WTC11 (cell line): Measurements from ENCODE around the gene ARHGAP19.

Experiments used
- FOXK1 ChIP-seq: sonication (generic); formaldehyde crosslinking; IDR thresholded peaks from 2 replicates; pipeline ENCODE4 v1.8.0; 2022; ENCODE audit warnings: mild to moderate bottlenecking, moderate library complexity, missing genetic modification reagents
- NFE2L1 ChIP-seq: sonication (generic); formaldehyde crosslinking; IDR thresholded peaks from 2 replicates; pipeline ENCODE4 v1.8.1; 2023; ENCODE audit warnings: missing genetic modification reagents
- NR1H2 ChIP-seq: sonication (generic); formaldehyde crosslinking; IDR thresholded peaks from 2 replicates; pipeline ENCODE4 v1.9.0; 2021; ENCODE audit warnings: mild to moderate bottlenecking, moderate library complexity, missing genetic modification reagents
- SMAD3 ChIP-seq: sonication (generic); formaldehyde crosslinking; IDR thresholded peaks from 2 replicates; pipeline ENCODE4 v1.8.0; 2022; ENCODE audit warnings: missing genetic modification reagents, mild to moderate bottlenecking, borderline replicate concordance
- SP1 ChIP-seq: sonication (generic); formaldehyde crosslinking; conservative IDR thresholded peaks from 2 replicates; pipeline ENCODE4 v1.8.1; 2022; ENCODE audit warnings: missing genetic modification reagents
- TEAD4 ChIP-seq: sonication (generic); formaldehyde crosslinking; IDR thresholded peaks from 2 replicates; pipeline ENCODE4 v1.8.0; 2022; ENCODE audit warnings: mild to moderate bottlenecking, missing genetic modification reagents
- TF ChIP-seq, protein P1 (sequence below): fragments of 200-600 bp; IDR thresholded peaks from 2 replicates; pipeline ENCODE4 v1.8.0; 2022; ENCODE audit warnings: antibody characterized with exemption
- TF ChIP-seq, protein P2 (sequence below): sonication (generic); formaldehyde crosslinking; conservative IDR thresholded peaks from 2 replicates; pipeline ENCODE4 v1.8.1; 2022; ENCODE audit warnings: mild to moderate bottlenecking, missing genetic modification reagents
- TF ChIP-seq, protein P3 (sequence below): sonication (generic); formaldehyde crosslinking; IDR thresholded peaks from 2 replicates; pipeline ENCODE4 v1.8.0; 2022; ENCODE audit warnings: mild to moderate bottlenecking, missing genetic modification reagents
- TF ChIP-seq, protein P4 (sequence below): sonication (generic); formaldehyde crosslinking; IDR thresholded peaks from 2 replicates; pipeline ENCODE4 v1.8.1; 2023; ENCODE audit warnings: mild to moderate bottlenecking, missing genetic modification reagents, moderate library complexity
- TF ChIP-seq, protein P5 (sequence below): sonication (generic); formaldehyde crosslinking; IDR thresholded peaks from 2 replicates; pipeline ENCODE4 v1.8.1; 2022; ENCODE audit warnings: mild to moderate bottlenecking, moderate library complexity, missing genetic modification reagents
- TF ChIP-seq, protein P6 (sequence below): sonication (generic); formaldehyde crosslinking; IDR thresholded peaks from 2 replicates; pipeline ENCODE4 v1.8.1; 2023; ENCODE audit warnings: mild to moderate bottlenecking, missing genetic modification reagents, moderate library complexity

DNA sequence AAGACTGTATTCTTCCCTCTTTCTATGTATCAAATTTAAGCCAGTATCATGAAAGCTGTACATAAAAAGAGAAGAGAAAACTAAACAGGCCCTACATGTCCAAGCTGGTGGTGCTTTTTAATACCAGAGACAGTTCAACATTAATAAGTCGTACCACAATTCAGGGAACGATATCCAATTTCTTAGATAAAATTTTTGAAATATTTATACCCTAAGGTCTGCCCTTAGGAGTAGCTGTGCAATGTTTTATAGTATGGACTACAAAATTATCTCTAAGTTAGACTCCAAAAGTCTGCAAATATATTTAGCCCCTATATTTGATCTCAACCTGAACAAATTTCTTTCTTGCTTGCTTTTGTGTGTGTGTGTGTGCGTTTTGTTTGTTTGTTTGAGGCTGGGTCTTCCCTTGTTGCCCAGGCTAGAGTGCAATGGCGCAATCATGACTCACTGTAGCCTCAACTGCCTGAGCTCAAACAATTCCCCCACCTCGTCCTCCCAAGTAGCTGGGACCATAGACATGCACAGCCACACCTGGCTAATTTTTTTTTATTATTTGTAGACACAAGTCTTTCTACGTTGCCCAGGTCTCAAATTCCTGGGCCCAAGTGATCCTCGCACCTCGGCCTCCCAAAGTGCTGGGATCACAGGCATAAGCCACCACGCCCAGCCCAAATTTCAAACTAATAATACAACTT lies 13.2 kb downstream of the ARHGAP19 start:
- TF ChIP-seq, protein P1, sequence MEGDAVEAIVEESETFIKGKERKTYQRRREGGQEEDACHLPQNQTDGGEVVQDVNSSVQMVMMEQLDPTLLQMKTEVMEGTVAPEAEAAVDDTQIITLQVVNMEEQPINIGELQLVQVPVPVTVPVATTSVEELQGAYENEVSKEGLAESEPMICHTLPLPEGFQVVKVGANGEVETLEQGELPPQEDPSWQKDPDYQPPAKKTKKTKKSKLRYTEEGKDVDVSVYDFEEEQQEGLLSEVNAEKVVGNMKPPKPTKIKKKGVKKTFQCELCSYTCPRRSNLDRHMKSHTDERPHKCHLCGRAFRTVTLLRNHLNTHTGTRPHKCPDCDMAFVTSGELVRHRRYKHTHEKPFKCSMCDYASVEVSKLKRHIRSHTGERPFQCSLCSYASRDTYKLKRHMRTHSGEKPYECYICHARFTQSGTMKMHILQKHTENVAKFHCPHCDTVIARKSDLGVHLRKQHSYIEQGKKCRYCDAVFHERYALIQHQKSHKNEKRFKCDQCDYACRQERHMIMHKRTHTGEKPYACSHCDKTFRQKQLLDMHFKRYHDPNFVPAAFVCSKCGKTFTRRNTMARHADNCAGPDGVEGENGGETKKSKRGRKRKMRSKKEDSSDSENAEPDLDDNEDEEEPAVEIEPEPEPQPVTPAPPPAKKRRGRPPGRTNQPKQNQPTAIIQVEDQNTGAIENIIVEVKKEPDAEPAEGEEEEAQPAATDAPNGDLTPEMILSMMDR = no peak
- TF ChIP-seq SP1 (CRISPR knock-in tag) (no peak), FOXK1 (CRISPR knock-in tag) (no peak), SMAD3 (CRISPR knock-in tag) (no peak), NFE2L1 (CRISPR knock-in tag) (no peak), NR1H2 (CRISPR knock-in tag) (no peak), TEAD4 (CRISPR knock-in tag) (no peak)
- TF ChIP-seq, protein P2, sequence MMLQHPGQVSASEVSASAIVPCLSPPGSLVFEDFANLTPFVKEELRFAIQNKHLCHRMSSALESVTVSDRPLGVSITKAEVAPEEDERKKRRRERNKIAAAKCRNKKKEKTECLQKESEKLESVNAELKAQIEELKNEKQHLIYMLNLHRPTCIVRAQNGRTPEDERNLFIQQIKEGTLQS (CRISPR knock-in tag) = no peak
- TF ChIP-seq, protein P3, sequence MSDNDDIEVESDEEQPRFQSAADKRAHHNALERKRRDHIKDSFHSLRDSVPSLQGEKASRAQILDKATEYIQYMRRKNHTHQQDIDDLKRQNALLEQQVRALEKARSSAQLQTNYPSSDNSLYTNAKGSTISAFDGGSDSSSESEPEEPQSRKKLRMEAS (CRISPR knock-in tag) = no peak
- TF ChIP-seq, protein P4, sequence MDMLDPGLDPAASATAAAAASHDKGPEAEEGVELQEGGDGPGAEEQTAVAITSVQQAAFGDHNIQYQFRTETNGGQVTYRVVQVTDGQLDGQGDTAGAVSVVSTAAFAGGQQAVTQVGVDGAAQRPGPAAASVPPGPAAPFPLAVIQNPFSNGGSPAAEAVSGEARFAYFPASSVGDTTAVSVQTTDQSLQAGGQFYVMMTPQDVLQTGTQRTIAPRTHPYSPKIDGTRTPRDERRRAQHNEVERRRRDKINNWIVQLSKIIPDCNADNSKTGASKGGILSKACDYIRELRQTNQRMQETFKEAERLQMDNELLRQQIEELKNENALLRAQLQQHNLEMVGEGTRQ (CRISPR knock-in tag) = no peak
- TF ChIP-seq, protein P5, sequence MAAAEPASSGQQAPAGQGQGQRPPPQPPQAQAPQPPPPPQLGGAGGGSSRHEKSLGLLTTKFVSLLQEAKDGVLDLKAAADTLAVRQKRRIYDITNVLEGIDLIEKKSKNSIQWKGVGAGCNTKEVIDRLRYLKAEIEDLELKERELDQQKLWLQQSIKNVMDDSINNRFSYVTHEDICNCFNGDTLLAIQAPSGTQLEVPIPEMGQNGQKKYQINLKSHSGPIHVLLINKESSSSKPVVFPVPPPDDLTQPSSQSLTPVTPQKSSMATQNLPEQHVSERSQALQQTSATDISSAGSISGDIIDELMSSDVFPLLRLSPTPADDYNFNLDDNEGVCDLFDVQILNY (CRISPR knock-in tag) = no peak
- TF ChIP-seq, protein P6, sequence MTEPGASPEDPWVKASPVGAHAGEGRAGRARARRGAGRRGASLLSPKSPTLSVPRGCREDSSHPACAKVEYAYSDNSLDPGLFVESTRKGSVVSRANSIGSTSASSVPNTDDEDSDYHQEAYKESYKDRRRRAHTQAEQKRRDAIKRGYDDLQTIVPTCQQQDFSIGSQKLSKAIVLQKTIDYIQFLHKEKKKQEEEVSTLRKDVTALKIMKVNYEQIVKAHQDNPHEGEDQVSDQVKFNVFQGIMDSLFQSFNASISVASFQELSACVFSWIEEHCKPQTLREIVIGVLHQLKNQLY (CRISPR knock-in tag) = no peak
